GM12878 (cell line): ENCODE measurements around the gene THRA.

Source experiments
- BACH1 ChIP-seq: fragments of 450-650 bp; IDR thresholded peaks from 2 replicates; pipeline ENCODE4 v1.6.1; 2017; ENCODE audit warnings: mild to moderate bottlenecking, borderline replicate concordance
- BHLHE40 ChIP-seq, 2 experiments: fragments of 450-650 bp in 1 of 2; IDR thresholded peaks; 2 replicates each; pipeline ENCODE4 v1.6.1; 2011 to 2017; ENCODE audit warnings: low read depth in 2 of 2, borderline replicate concordance in 1 of 2, improper control_type of control experiment in 1 of 2, low read length in 1 of 2, mild to moderate bottlenecking in 1 of 2
- CBX3 ChIP-seq: fragments of 200-600 bp; sonication (generic); IDR thresholded peaks from 2 replicates; pipeline ENCODE4 v1.6.1; 2016; ENCODE audit warnings: low read depth, borderline replicate concordance
- CTCF ChIP-seq, 3 experiments: IDR thresholded peaks in 2 of 3; conservative IDR thresholded peaks in 1 of 3; 2 replicates each; pipeline ENCODE4 v1.5.1; 2011; ENCODE audit warnings: low read depth in 3 of 3, low read length in 3 of 3, mild to moderate bottlenecking in 3 of 3, control low read depth in 2 of 3, moderate library complexity in 2 of 3, inconsistent platforms in 1 of 3, mixed read lengths in 1 of 3; ENCODE audit not compliant: control insufficient read depth in 2 of 3, insufficient read depth in 1 of 3; ENCODE audit errors: extremely low read depth in 1 of 3
- DPF2 ChIP-seq: fragments of 450-650 bp; IDR thresholded peaks from 2 replicates; pipeline ENCODE4 v1.6.1; 2017; ENCODE audit warnings: mild to moderate bottlenecking
- EZH2 ChIP-seq: IDR thresholded peaks from 2 replicates; pipeline ENCODE4 v1.6.1; 2012; ENCODE audit warnings: low read depth, mild to moderate bottlenecking, control low read depth, inconsistent platforms, low read length, borderline replicate concordance; ENCODE audit not compliant: control insufficient read depth
- FOXK2 ChIP-seq: fragments of 450-650 bp; IDR thresholded peaks from 2 replicates; pipeline ENCODE4 v1.6.1; 2017; ENCODE audit warnings: mild to moderate bottlenecking, moderate library complexity
- HDAC6 ChIP-seq: fragments of 200-600 bp; sonication (generic); IDR thresholded peaks from one replicate; pipeline ENCODE4 v1.8.0; 2017; ENCODE audit warnings: antibody characterized with exemption; ENCODE audit not compliant: unreplicated experiment
- HSF1 ChIP-seq: fragments of 150-350 bp; IDR thresholded peaks from 2 replicates; pipeline ENCODE4 v1.6.1; 2014; ENCODE audit warnings: mild to moderate bottlenecking, low read depth, low read length
- MXI1 ChIP-seq: fragments of 150-350 bp; IDR thresholded peaks from 2 replicates; pipeline ENCODE4 v1.6.1; 2011; ENCODE audit warnings: low read depth, mild to moderate bottlenecking, inconsistent platforms, low read length, improper control_type of control experiment
- NRF1 ChIP-seq: conservative IDR thresholded peaks from 2 replicates; pipeline ENCODE4 v1.6.1; 2011; ENCODE audit warnings: mild to moderate bottlenecking, low read depth, low read length, improper control_type of control experiment
- POLR2AphosphoS5 ChIP-seq: IDR thresholded peaks from 2 replicates; pipeline ENCODE4 v1.6.1; 2011; ENCODE audit warnings: mild to moderate bottlenecking, low read length, inconsistent platforms
- ZBTB33 ChIP-seq: fragments of 450-650 bp; IDR thresholded peaks from 2 replicates; pipeline ENCODE4 v1.6.1; 2017; ENCODE audit warnings: mild to moderate bottlenecking

- TF ChIP-seq EZH2 (no peak), HSF1 (no peak), CBX3 (no peak), POLR2AphosphoS5 (no peak), ZBTB33 (no peak), FOXK2 (no peak), DPF2 (no peak), MXI1 (no peak), BHLHE40 (IDR thresholded peaks at IDR 0.05; ENCODE audit: borderline replicate concordance in 1 of 2, low read depth in 2 of 2, low read length in 1 of 2) (no peak), BACH1 (no peak), NRF1 (no peak), CTCF (IDR thresholded peaks at IDR 0.05 in 2 of 3, conservative IDR thresholded peaks at IDR 0.05 in 1 of 3; ENCODE audit: control insufficient read depth in 2 of 3, extremely low read depth in 1 of 3, insufficient read depth in 1 of 3, low read depth in 3 of 3, low read length in 3 of 3) (no peak), HDAC6 (no peak)
These were observed 32.1 kb downstream of the THRA start for GRCh38 chr17:40094874-40095273.
